Nephron progenitor cell (in vitro differentiated cells): ENCODE results near the gene DOK7.
A peak's percentile ranks its signal among the peaks of the same experiment; 100 is the strongest.

Experiments
- DNase-seq: peaks from one replicate; pipeline ENCODE4 v3.0.0; 2021
- H3K27ac Mint-ChIP-seq: 2 replicates; pipeline ENCODE4 v1.8.0; 2021; ENCODE audit warnings: mild to moderate bottlenecking, moderate library complexity, mixed read lengths
- H3K27me3 Mint-ChIP-seq: 2 replicates; pipeline ENCODE4 v1.8.0; 2021; ENCODE audit warnings: mild to moderate bottlenecking, low read depth, mixed read lengths; ENCODE audit not compliant: poor library complexity
- H3K36me3 Mint-ChIP-seq: 2 replicates; pipeline ENCODE4 v1.8.0; 2021; ENCODE audit warnings: low read depth, mixed read lengths
- H3K4me1 Mint-ChIP-seq: 2 replicates; pipeline ENCODE4 v1.8.0; 2021; ENCODE audit warnings: mixed read lengths
- H3K4me3 Mint-ChIP-seq: 2 replicates; pipeline ENCODE4 v1.8.0; 2021; ENCODE audit warnings: mild to moderate bottlenecking, moderate library complexity, mixed read lengths
- H3K9me3 Mint-ChIP-seq: 2 replicates; pipeline ENCODE4 v1.8.0; 2021; ENCODE audit warnings: mild to moderate bottlenecking, moderate library complexity, mixed read lengths
- TF ChIP-seq, protein P1 (sequence below): fragments of 200-600 bp; sonication (generic); IDR thresholded peaks from 2 replicates; pipeline ENCODE4 v1.5.0; 2021; ENCODE audit warnings: antibody characterized with exemption

Gene DOK7

DNA sequence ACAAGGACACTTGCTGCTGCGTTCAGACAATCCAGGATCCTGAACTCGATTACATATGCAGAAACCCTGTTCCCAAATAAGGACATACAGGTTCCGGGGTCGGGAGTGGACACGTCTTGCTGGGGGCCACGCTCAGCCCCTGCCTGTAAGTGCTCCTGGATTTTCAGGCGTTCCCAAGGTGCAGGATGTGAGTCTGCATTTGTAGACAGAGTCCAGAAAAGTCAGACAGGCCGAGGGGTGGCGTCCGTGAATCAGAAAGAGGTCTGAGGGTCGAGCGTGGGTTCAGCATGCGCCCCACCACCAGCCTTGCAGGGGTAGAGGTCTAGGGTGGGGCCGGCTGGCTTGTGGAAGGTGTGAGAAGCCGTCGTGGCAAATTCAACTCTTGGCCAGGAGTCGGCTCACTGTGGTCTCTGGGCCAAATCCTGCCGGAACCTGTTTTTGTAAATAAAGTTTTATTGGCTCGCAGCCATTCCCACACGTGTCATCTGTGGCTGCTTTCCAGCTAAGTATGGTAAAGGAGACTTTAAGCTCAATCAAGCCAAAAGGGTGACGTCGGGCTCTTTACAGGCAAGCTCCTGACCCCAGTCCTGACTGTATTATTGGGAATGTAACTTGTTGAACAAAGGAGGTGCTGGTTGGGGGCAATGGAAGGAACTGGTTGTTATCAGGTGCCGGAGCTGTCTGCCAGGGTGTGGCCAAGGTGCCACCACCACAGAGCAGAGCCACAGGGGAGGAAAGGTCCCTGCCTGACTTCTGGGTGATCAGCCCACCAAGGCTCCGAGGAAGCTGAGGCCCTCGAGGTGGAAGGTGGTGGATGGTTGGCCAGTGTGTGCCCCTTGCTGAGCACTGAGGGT lies 7.4 kb downstream of the DOK7 start:
- peaks cover 10% of the 10 kb centered on the region for H3K27me3 Mint-ChIP-seq
- no peak overlapping the region for H3K4me3 Mint-ChIP-seq
- TF ChIP-seq, protein P1, sequence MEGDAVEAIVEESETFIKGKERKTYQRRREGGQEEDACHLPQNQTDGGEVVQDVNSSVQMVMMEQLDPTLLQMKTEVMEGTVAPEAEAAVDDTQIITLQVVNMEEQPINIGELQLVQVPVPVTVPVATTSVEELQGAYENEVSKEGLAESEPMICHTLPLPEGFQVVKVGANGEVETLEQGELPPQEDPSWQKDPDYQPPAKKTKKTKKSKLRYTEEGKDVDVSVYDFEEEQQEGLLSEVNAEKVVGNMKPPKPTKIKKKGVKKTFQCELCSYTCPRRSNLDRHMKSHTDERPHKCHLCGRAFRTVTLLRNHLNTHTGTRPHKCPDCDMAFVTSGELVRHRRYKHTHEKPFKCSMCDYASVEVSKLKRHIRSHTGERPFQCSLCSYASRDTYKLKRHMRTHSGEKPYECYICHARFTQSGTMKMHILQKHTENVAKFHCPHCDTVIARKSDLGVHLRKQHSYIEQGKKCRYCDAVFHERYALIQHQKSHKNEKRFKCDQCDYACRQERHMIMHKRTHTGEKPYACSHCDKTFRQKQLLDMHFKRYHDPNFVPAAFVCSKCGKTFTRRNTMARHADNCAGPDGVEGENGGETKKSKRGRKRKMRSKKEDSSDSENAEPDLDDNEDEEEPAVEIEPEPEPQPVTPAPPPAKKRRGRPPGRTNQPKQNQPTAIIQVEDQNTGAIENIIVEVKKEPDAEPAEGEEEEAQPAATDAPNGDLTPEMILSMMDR, result no peak
- DNase-seq, result no peak
- no peaks in the 10 kb centered on the region for H3K9me3 Mint-ChIP-seq
- H3K4me1 Mint-ChIP-seq, result peaks cover 20% of the 10 kb centered on the region
- H3K27ac Mint-ChIP-seq, result peak overlapping the region; percentile 41
- H3K36me3 Mint-ChIP-seq, result no peaks in the 10 kb centered on the region

DNA sequence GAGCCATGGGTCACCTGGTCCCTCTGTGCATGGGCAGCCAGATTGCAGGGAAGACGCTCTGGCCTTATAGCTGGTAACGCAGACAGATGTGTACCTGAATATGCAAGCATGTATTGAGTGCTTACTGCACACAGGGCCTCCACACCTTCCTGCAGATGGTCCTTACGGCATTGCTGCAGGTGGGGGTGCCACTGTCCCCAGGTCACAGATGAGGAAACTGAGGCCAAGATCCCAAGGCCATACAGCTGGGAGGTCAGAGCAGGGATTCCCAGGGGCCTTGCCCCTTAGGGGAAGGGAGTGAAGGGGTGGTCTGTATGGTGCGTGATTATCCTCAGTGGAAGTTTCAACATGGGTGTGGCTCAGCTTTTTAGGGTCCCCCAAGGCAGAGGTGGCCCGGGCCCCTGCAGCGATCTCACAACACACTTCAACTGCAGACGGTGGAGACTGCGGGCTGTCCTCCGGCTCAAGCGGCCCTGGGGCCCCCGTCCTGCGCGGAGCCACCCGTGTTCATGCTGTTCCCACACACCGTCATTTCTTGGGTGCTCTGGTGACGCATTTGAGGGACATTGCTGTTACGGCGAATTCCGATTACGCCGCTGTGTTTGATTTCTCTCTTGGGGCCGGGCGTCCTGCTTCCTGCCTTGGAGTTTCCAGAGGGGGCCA lies 8.1 kb downstream of the DOK7 start:
- Mint-ChIP-seq H3K36me3 (no peaks in the 10 kb centered on the region), H3K4me1 (peaks cover 17% of the 10 kb centered on the region), H3K27ac (no peak overlapping the region), H3K27me3 (peaks cover 10% of the 10 kb centered on the region), H3K9me3 (no peaks in the 10 kb centered on the region), H3K4me3 (no peak overlapping the region)
- DNase-seq, result peak; percentile 3
- TF ChIP-seq, protein P1, result no peak

DNA sequence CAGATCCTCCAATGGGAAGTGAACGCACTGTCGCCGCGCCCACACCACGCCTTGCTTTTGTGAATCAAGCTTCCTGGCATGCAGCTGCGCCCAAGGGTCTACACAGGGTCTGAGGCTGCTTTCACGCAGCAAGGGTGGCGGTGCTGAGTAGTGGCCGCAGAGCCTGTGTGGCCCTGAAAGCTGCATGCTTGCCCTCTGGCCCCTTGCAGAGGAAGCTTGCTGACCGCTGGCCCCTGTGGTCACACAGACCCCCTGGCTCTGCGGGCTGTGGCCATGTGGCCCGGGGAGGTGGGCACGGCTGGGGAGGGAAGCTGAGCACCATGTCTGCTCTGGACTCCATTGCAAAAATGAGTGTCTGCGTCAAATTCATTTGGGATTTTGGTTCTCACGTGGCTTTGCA lies 8.8 kb downstream of the DOK7 start:
- peak; percentile 9 for DNase-seq
- Mint-ChIP-seq H3K9me3 (no peaks in the 10 kb centered on the region), H3K27me3 (peaks cover 13% of the 10 kb centered on the region), H3K36me3 (no peaks in the 10 kb centered on the region), H3K4me3 (no peak overlapping the region), H3K4me1 (peaks cover 13% of the 10 kb centered on the region), H3K27ac (no peak overlapping the region)
- TF ChIP-seq, protein P1, result no peak

DNA sequence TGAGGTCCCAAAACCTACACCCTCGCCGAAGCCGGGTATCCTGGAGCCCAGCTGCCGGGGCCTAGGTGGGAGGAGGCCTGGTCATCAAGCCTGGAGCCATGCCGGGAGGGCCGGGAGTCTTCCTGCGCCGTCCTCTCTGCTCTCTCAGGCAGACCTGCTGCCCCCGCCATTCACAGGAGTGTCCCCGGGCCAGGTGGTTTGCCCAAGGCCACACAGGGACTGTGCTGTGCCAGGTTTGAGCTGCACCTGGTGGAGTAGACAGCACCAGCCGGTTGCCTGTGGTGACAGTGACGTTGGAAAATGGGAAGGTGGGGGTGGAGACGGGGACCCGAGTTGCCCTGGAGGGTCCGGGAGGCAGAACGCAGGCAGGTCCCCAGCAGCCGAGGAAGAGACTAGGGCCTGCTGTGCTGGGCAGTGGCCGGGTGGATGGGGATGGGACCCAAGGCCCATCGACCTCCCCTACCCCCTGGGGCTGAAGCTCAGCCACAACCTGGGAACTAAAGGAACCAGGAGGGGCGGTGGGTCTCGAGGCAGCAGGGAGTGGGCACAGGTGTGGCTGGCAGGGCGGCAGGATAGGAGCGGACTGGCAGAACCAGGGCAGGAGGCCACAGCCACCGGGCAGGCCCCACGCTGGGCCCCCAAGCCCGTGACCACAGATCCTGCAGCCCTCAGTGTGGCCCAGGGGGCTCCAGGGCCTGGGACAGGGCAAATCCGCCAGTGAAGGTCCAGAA lies 9.5 kb downstream of the DOK7 start:
- Mint-ChIP-seq H3K27ac (no peak overlapping the region), H3K9me3 (no peaks in the 10 kb centered on the region), H3K27me3 (peaks cover 13% of the 10 kb centered on the region), H3K4me1 (peaks cover 13% of the 10 kb centered on the region), H3K36me3 (no peaks in the 10 kb centered on the region), H3K4me3 (no peak overlapping the region)
- TF ChIP-seq, protein P1, result no peak
- no peak for DNase-seq

DNA sequence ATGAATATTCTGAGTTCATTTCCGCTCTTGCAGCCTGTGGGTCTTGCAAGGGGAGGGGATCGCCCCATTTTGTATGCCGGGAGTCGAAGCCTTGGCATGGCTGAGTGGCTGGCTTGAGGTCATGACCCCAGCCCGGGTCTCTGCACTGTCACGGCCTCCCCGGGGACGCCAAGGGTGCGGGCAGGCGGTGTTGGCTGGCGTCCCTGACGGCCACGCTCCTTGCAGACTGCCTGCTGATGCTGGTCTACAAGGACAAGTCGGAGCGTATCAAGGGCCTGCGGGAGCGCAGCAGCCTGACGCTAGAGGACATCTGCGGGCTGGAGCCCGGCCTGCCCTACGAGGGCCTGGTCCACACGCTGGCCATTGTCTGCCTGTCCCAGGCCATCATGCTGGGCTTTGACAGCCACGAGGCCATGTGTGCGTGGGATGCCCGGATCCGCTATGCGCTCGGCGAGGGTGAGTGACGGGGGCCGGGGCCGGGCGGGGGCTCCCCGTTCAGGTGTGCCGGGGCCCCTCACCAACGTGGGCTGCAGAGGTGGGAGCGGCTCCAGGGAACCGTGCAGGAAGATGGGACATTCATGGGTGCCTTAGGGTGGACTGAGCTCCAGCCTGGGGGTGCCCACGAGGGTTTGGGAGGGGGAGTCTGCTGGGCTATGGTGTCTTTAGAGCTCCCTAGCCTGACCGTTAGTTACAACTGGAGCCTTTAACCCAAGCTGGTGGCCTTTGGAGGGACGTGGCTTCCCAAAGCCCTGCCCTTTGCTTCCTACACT lies 10.3 kb downstream of the DOK7 start:
- DNase-seq, result peak; percentile 13
- Mint-ChIP-seq H3K4me3 (no peak overlapping the region), H3K9me3 (no peaks in the 10 kb centered on the region), H3K36me3 (no peaks in the 10 kb centered on the region), H3K4me1 (peaks cover 13% of the 10 kb centered on the region), H3K27me3 (peaks cover 13% of the 10 kb centered on the region), H3K27ac (no peak overlapping the region)
- TF ChIP-seq, protein P1, result no peak
